Smooth muscle cell (in vitro differentiated cells): ENCODE data around the gene ZNF618. TPM values are rescaled to one million over a fixed set of nuclear protein-coding genes. Genes with fewer than 3 reads are reported as not detected.

Source experiments
- DNase-seq: peaks from one replicate; lab custom pipeline; 2025; ENCODE audit not compliant: unreplicated experiment; lab: John Stamatoyannopoulos, UW
- H2AFZ ChIP-seq: fragments of 200-600 bp; sonication (generic); 2 replicates; pipeline ENCODE4 v1.6.0; 2016; ENCODE audit warnings: antibody characterized with exemption, low read depth, mild to moderate bottlenecking
- H3F3A ChIP-seq: fragments of 200-600 bp; sonication (generic); 2 replicates; pipeline ENCODE4 v1.6.0; 2017; ENCODE audit warnings: antibody characterized with exemption, low read depth
- H3K27ac ChIP-seq: fragments of 200-600 bp; sonication (generic); 2 replicates; pipeline ENCODE4 v1.5.1; 2016; ENCODE audit warnings: low read depth, mild to moderate bottlenecking
- H3K27me3 ChIP-seq: fragments of 200-600 bp; sonication (generic); 2 replicates; pipeline ENCODE4 v1.6.1; 2016; ENCODE audit warnings: low read depth, mild to moderate bottlenecking
- H3K36me3 ChIP-seq: fragments of 200-600 bp; sonication (generic); 2 replicates; pipeline ENCODE4 v1.5.1; 2016; ENCODE audit warnings: low read depth
- H3K4me1 ChIP-seq: fragments of 200-600 bp; sonication (generic); 2 replicates; pipeline ENCODE4 v1.5.1; 2016; ENCODE audit warnings: low read depth
- H3K4me2 ChIP-seq: fragments of 200-600 bp; sonication (generic); 2 replicates; pipeline ENCODE4 v1.6.0; 2016; ENCODE audit warnings: mild to moderate bottlenecking
- H3K4me3 ChIP-seq: fragments of 200-600 bp; sonication (generic); 2 replicates; pipeline ENCODE4 v1.5.1; 2016; ENCODE audit warnings: mild to moderate bottlenecking
- H3K79me2 ChIP-seq: fragments of 200-600 bp; sonication (generic); 2 replicates; pipeline ENCODE4 v1.6.0; 2016; ENCODE audit warnings: low read depth, mild to moderate bottlenecking
- H3K9ac ChIP-seq: fragments of 200-600 bp; sonication (generic); 2 replicates; pipeline ENCODE4 v1.6.0; 2016; ENCODE audit warnings: low read depth
- H3K9me3 ChIP-seq: fragments of 200-600 bp; sonication (generic); replicated peaks from 2 replicates; pipeline ENCODE4 v1.5.1; 2016; ENCODE audit warnings: low read depth
- H4K20me1 ChIP-seq: fragments of 200-600 bp; sonication (generic); 2 replicates; pipeline ENCODE4 v1.6.0; 2016; ENCODE audit warnings: low read depth
- WGBS: methylation state at CpG from one replicate; pipeline ENCODE4 v1.1.7; 2016; ENCODE audit warnings: low lambda C conversion rate; 5-methylcytosine and 5-hydroxymethylcytosine counted together
- polyA plus RNA-seq: library from polyadenylated mRNA; unstranded; fragments of >200 nt; fragmentation: Nextera tagmentation; extraction: Ambion mirVana; gene quantifications from 2 replicates; pipeline ENCODE4 v1.2.1, GENCODE V29; 2016
- total RNA-seq: library from RNA; depleted of rRNA; stranded (reverse); fragments of >200 nt; gene quantifications from 2 replicates; pipeline ENCODE4 v1.2.3, GENCODE V29; 2014
- TF ChIP-seq, protein P1 (sequence below): fragments of 200-600 bp; sonication (generic); IDR thresholded peaks from 2 replicates; pipeline ENCODE4 v1.5.1; 2017; ENCODE audit warnings: borderline replicate concordance, mild to moderate bottlenecking, antibody characterized with exemption; ENCODE audit not compliant: insufficient read depth, poor library complexity, severe bottlenecking

The ZNF618 gene
- total and polyA plus RNA-seq, 2 experiments from 2014 or later = 9.9 to 19.5 TPM

DNA sequence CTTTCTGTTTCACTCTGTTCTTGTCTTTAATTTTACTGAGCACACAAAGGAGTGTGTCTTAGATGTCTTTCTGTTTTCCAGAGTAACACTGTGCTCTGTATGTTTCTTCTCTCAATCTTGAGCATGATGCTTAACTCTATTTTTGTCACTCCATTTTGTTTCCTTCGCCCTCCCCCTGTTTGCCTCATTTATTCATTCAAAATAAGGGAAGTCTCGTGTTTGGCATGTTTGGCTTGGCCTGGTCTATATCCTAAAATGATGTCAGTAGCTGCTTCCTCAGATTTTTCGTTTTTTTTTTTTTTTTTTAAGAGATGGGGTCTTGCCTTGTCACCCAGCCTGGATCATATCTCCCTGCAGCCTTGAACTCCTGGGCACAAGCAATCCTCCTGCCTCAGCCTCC, 22.0 kb downstream of the ZNF618 start:
- WGBS = 92% methylated on average over 3 of the region's 3 CpGs
- Histone ChIP-seq H3K27ac (no peak overlapping the region), H3K9me3 (no peaks in the 10 kb centered on the region), H3F3A (no peaks in the 10 kb centered on the region), H3K79me2 (peaks cover 78% of the 10 kb centered on the region), H3K9ac (no peak overlapping the region), H4K20me1 (peaks cover 68% of the 10 kb centered on the region), H2AFZ (no peak overlapping the region), H3K4me2 (no peak overlapping the region), H3K4me3 (no peak overlapping the region), H3K27me3 (no peaks in the 10 kb centered on the region), H3K4me1 (no peaks in the 10 kb centered on the region), H3K36me3 (no peaks in the 10 kb centered on the region)
- TF ChIP-seq, protein P1, sequence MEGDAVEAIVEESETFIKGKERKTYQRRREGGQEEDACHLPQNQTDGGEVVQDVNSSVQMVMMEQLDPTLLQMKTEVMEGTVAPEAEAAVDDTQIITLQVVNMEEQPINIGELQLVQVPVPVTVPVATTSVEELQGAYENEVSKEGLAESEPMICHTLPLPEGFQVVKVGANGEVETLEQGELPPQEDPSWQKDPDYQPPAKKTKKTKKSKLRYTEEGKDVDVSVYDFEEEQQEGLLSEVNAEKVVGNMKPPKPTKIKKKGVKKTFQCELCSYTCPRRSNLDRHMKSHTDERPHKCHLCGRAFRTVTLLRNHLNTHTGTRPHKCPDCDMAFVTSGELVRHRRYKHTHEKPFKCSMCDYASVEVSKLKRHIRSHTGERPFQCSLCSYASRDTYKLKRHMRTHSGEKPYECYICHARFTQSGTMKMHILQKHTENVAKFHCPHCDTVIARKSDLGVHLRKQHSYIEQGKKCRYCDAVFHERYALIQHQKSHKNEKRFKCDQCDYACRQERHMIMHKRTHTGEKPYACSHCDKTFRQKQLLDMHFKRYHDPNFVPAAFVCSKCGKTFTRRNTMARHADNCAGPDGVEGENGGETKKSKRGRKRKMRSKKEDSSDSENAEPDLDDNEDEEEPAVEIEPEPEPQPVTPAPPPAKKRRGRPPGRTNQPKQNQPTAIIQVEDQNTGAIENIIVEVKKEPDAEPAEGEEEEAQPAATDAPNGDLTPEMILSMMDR = no peak
- DNase-seq = no peak

DNA sequence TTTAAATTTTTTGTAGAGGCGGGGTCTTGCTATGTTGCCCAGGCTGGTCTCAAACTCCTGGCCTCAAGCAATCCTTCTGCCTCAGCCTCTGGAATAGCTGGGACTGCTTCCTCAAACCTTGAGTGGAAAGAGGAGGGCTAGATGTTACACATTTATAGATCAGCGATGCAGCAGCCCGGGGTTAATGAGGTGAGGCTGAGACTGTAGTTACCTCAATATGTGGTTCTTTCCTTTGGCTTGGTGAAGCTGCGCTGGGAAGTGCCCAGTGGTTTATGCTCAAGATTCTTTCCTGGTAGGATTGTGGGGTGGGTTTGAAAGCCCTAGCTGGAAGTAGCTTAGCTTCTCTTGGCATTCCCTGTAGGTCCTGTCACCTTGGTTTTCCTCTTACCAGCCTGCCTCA, 22.5 kb downstream of the ZNF618 start:
- H3K27me3 ChIP-seq = no peaks in the 10 kb centered on the region
- H3K9me3 ChIP-seq = no peaks in the 10 kb centered on the region
- no peak for DNase-seq
- no peak overlapping the region for H2AFZ ChIP-seq
- no peaks in the 10 kb centered on the region for H3K4me1 ChIP-seq
- peaks cover 68% of the 10 kb centered on the region for H4K20me1 ChIP-seq
- no peak overlapping the region for H3K4me3 ChIP-seq
- no peaks in the 10 kb centered on the region for H3K36me3 ChIP-seq
- no peaks in the 10 kb centered on the region for H3F3A ChIP-seq
- no peak overlapping the region for H3K4me2 ChIP-seq
- no peak overlapping the region for H3K9ac ChIP-seq
- TF ChIP-seq, protein P1 = no peak
- H3K27ac ChIP-seq = no peak overlapping the region
- WGBS = 98% methylated on average over 4 of the region's 4 CpGs
- H3K79me2 ChIP-seq = peaks cover 78% of the 10 kb centered on the region

DNA sequence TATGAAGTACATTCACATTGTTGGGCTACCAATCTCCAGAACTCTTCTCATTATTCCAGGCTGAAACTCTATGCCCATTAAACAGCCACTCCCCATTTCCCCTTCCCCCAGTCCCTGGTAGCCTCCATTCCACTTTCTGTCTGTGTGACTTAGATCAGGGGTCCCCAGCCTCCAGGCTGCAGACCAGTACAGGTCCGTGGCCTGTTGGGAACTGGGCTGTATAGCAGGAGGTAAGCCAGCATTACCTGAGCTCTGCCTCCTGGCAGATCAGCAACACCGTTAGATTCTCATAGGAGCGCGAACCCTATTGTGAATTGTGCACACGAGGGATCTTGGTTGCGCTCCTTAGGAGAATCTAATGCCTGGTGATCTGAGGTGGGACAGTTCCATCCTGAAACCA, 23.1 kb downstream of the ZNF618 start:
- H3K4me1 ChIP-seq = no peaks in the 10 kb centered on the region
- WGBS = 99% methylated on average over 6 of the region's 6 CpGs
- H2AFZ ChIP-seq = no peak overlapping the region
- DNase-seq = no peak
- H3F3A ChIP-seq = no peaks in the 10 kb centered on the region
- H4K20me1 ChIP-seq = peaks cover 66% of the 10 kb centered on the region
- no peak overlapping the region for H3K27ac ChIP-seq
- no peak overlapping the region for H3K4me2 ChIP-seq
- peaks cover 78% of the 10 kb centered on the region for H3K79me2 ChIP-seq
- no peak overlapping the region for H3K4me3 ChIP-seq
- no peaks in the 10 kb centered on the region for H3K9me3 ChIP-seq
- no peaks in the 10 kb centered on the region for H3K36me3 ChIP-seq
- H3K27me3 ChIP-seq = no peaks in the 10 kb centered on the region
- no peak overlapping the region for H3K9ac ChIP-seq
- TF ChIP-seq, protein P1 = no peak

DNA sequence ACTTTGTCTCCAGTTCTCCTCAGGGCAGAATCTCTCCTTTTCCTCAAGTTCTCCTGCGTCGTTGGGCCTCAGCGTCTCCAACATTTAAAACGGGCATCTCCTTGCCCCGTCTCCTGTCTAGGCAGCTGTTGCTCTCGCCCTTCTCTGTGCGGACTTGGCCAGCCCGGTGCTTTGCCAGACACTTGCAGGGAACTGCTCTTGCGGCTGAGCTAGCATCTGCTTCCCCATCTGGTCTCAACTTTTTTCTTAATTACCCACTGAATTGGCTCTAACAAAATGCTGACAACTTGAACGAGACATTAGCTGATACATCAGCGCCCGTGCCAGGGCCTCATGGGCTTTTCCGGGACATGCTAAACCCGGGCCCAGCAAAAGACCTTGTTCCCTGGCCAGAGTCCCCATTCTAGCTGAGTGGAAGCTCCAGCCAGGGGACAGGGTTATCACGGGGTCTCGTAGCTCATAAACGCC, 25.1 kb downstream of the ZNF618 start:
- no peaks in the 10 kb centered on the region for H3K27me3 ChIP-seq
- DNase-seq = no peak
- no peaks in the 10 kb centered on the region for H3K9me3 ChIP-seq
- H2AFZ ChIP-seq = no peak overlapping the region
- peaks cover 77% of the 10 kb centered on the region for H3K79me2 ChIP-seq
- no peak overlapping the region for H3K4me3 ChIP-seq
- no peak overlapping the region for H3K9ac ChIP-seq
- H3K4me2 ChIP-seq = no peak overlapping the region
- H3F3A ChIP-seq = no peaks in the 10 kb centered on the region
- H3K4me1 ChIP-seq = no peaks in the 10 kb centered on the region
- TF ChIP-seq, protein P1 = no peak
- peaks cover 73% of the 10 kb centered on the region for H4K20me1 ChIP-seq
- no peaks in the 10 kb centered on the region for H3K36me3 ChIP-seq
- H3K27ac ChIP-seq = no peak overlapping the region
- WGBS = 92% methylated on average over 17 of the region's 17 CpGs
